HG03378 (cell line): Measurements from ENCODE around the gene BSND.

Experiments
- ATAC-seq: cut with Tn5 transposase; IDR thresholded peaks from one replicate; pipeline ENCODE4 v1.9.1; 2021; ENCODE audit warnings: mild to moderate bottlenecking, moderate library complexity; ENCODE audit not compliant: unreplicated experiment

Gene BSND

DNA sequence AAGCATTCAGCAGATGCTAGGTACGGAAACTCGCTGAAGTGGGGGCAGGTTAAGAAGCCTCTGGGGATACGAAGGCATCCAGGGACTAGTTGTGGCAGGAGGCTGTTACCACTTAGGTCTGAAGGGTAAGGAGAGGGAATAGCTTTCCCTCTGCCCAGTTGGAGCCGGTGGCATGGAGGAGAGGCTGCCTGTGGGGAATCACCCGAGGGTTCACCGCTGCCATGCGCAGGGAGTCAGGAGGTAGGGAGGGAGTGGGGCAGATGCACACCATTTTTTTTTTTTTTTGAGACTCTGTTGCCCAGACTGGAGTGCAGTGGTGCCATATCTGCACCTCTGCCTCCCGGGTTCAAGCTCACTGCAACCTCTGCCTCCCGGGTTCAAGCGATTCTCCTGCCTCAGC, 46.7 kb downstream of the BSND start:
- no peak for ATAC-seq

DNA sequence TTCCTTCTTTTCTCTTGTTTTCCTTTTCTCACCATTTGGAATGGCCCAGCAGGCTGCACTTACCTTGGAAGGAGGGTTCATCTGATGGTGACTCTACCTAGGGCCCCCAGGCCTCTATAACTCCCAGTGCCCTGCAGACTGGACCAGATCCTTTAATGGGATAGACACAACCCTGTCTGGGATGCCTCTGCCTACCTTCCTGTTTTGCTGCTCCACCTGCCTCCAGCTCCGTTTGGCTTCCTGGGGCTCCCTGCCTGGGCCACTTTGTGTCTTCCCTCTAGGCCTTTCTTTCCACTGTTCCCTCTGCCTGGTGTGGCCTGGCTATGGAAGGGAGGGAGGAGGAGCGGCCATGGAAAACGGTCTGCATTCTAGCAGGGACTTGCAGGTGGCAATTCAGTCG, 48.1 kb downstream of the BSND start:
- ATAC-seq = no peak

DNA sequence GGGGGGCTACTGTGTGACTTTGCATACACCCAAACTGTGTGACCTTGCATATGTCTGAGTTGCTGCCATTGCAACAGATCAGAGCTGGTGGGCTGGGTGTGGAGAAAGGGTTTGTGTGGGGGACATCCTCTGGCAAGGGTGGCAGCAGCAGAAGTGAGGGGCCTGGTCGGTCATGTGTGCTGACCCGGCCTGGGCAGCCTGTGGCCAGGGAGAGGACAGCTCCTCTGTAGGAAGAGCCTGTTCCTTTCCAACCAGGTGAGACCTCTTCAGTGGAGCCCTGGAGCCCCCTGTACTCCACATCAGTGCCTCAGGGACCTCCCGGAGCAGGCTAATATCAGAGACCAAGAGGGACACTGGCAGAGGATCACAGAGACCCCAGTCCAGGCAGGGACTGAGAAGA, 48.9 kb downstream of the BSND start:
- ATAC-seq = no peak

DNA sequence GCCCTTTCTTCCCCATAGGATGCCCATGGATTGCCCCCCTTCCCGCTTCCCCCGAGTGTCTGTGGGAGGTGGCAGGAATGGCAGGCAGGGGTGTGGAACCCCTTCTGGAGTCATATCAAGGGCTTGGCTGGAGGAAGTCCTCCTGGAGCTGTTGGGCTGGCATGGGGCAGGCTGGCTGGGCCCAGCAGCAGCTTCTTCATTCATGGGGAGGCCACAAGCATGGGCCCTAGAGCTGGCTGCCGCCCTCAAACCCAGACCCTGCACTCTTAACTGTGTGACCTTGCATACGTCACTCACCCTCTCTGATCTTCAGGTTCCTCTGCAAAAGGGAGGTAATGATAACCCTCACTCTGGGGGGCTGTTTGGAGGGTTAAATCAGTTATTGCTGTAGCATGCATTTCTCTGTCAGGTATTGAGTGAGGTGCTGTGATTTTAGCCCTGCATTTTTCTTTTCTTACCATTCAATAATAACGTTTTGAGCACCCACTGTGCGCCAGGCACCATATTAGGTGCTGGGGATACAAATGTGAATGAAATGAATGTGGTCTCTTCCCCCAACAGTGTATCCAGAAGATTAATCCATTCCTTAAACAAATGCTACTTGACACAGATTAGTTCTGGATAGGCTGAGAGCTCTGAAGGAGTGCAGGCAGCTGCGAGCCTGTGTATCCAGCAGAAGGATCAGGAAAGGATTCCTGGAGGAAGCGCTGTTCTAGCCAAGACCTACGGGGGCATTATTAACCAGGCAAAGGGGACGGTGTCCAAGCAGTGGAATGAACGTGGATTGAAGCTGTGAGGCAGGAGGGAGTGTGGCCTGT, 49.9 kb downstream of the BSND start:
- ATAC-seq = no peak

DNA sequence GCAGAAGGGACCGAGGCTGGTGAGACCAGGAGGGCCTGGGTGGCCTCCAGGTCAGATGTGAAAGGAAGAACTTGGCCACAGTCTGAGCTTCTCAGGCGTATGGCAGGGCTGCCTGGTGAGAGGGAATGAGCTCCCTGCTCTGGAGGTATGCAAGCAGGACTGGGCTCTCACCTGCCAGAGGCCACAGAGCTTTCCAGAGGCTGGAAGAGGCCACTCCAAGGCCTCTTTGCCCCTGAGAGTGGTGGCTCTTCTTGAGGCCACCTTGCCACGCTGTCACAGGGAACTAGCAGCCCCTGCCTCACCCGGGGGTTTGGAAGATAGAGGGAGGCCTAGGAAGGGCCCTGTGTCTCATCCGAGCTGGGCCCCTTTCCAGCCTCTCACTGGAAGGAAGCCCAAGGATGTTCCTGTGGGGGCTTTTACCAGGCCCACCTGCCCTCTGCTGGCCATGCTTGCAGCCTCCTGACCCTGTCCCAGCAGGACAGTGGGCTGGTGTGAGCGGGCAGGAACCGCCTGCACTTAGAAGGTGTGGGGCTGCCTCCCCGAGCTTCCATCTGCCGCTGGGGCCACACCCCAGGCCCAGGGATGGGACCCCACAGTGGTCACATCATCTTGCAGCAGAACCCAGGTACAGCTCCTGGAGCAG, 50.7 kb downstream of the BSND start:
- ATAC-seq = no peak

DNA sequence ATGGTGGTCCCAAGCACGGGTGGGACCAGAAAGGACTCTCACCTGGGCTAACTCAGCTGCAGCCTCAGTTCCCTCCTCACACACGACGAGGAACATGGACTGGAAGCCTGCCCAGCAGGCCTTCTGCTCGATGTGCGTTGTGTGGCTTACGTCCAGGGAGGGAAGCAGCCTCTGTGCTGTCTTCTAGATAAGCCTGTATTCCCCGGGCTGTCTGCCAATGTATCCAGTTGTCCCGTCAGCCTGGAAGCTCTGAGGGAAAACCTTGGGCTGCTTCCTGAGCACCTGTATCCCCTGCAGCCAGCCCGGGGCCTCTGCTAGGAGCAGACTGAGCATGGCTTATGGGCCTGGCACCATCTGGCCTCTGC, 51.2 kb downstream of the BSND start:
- ATAC-seq = no peak

DNA sequence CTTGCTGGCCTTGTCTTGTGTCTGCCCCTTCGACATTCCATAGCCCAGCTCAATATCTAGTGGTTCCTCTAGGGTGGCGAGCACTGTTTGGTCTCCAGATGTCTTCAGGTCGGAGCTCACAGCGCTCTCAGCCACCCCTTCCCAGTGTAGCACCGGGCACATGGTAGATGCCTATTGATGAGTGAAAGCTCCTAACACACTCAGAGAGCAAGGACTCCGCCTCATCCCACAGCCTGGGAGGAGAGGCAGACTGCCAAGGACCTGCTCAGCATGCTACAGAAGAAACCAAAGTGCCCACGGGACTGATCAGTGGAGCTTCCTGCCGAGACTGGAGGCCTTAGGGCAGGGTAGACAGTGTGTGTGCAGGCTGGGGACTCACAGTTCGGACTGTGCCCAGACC, 51.5 kb downstream of the BSND start:
- no peak for ATAC-seq

DNA sequence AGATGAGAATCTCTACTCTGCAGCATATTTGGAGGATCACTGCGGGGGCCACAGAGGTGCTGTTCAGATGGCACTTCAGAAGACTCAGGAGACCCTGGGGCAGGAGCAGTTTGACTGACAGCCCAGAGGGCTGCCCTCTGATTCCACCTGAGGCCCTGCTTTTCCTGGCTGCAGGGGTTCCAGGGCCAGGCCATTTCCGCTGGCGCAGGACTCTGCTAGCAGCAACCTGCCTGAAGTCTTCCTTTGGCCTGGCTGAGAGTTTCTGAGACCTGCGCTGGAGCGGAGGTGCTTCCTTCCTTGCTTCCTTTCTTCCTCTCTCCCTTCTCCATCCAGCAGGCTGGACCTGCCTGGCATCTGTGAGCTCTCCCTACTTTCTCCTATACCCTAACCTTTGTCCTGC, 52.4 kb downstream of the BSND start:
- no peak for ATAC-seq

DNA sequence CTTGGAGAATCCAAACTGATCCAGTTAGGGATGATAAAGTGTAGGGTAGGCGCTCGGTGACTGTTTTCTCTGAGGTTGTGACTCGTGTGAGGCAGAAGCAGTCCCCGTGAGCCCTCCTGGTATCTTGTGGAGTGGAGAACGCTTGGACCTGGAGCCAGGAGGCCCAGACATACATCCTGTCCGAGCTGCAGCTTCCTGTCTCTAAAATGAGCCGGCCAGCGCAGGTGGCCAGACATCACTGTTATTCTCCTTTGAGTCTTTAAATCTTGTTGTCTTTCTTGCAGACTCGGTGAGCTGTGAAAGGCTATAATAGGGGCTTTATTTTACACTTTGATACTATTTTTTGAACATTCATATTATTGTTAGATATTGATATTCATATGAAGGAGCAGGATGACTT, 52.9 kb downstream of the BSND start:
- no peak for ATAC-seq

DNA sequence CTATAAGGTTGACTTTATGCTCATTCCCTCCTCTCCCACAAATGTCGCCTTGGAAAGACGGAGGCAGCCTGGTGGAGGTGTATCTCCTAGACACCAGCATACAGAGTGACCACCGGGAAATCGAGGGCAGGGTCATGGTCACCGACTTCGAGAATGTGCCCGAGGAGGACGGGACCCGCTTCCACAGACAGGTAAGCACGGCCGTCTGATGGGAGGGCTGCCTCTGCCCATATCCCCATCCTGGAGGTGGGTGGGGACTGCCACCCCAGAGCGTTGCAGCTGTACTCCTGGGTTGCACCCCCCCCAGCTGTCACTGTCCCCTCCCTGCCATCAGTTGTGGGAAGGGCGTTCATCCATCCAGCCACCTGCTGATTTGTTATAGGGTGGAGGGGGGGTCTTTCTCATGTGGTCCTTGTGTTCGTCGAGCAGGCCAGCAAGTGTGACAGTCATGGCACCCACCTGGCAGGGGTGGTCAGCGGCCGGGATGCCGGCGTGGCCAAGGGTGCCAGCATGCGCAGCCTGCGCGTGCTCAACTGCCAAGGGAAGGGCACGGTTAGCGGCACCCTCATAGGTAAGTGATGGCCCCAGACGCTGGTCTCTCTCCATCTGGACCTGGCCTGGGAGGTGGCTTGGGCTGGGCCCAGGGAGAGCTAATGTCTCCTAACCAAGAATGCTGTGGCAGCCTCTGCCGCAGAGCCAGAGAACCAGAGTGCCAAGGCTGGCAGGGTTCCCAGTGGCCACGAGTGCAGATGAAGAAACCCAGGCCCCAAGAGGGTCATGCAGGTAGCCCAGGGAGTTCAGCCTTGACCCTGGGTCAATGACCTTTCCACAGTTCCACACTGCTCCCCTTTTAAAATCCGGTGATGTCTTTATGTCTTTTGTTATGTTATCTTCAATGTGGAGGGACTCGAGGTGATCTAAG, 53.7 kb downstream of the BSND start:
- no peak for ATAC-seq

DNA sequence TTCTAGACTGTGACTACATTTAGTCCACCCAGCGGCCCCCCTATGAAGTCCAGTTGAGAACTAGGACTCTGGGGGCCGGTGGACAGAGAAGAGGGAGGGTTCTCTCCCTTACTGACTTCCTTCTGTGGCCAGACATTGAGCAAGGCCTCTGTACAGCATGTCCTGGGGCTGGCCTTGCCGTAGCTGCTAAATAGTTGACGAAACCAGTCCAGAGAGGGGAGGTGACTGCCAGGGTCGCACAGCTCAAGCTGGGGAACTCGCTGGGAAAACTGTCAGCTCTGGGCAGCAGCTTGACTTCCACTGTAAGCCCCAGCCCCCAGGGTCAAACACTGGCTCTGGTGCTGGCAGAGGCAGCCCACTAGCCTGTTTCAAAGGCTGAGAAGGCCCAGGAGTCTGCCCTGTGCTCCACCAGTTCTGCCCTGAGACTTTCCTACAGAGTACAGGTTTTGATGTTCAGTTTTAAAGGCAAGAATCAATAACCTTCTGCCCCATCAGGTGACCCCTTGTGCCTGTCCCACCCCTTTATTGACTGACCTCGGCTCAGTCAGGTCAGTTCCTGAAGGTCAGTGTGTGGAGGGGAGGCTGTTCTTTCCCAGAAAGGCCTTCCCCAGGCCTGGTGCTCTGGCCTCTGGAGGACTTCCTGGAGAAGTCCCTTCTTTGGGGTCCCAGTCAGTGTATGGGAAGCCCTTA, 54.7 kb downstream of the BSND start:
- ATAC-seq = no peak

DNA sequence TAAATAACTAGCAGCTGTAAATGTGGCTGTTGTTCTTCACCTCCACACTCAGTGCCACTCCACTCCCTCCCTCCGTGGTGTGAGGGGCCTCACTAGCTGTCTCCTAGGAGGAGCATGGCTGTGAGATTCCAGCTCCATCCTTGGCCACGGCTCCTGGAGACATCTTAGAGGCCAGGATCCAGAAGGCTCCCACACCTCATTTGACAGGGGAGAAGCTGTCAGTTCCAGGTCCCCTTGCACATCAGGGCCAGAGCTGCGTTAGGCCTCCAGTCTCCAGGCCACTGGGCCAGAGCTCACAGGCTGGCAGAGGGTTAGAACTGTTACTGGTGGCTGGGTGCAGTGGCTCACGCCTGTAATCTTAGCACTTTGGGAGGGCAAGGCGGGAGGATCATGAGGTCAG, 55.7 kb downstream of the BSND start:
- ATAC-seq = no peak

DNA sequence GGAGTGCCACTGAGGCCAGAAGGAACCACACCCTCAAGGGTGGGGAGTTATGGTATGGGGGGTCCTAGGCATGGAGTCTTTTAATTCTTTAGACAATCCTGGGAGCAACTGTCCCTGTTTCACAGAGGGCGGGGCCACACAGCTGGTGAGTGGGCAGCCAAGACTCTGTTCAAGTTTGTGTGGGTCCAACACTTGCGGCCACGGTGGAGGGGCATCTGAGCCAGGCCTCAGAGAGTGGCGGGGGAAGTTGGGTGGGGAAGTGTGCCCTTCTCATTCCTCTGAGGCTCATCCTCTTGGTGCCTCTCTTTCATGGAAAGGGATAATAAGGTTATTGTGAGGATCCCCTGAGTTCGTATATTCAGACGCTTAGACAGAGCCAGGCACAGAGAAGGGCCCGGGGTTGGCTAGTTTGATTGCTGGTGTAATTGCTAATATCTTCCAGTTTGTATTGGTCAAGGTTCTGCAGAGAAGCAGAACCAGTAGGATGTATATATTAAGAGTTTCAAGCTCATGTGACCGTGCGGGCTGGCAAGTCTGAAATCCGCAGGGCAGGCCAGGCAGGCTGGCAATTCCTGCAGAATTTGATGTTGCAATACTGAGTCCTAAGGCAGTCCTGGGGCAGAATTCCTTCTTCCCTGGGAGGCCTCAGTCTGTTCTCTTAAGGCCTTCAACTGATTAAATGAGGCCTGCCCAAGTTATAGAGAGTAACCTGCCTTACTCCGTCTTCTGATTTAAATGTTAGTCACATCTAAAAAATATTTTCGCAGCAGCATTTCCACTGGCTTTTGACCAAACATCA, 56.5 kb downstream of the BSND start:
- ATAC-seq = no peak

DNA sequence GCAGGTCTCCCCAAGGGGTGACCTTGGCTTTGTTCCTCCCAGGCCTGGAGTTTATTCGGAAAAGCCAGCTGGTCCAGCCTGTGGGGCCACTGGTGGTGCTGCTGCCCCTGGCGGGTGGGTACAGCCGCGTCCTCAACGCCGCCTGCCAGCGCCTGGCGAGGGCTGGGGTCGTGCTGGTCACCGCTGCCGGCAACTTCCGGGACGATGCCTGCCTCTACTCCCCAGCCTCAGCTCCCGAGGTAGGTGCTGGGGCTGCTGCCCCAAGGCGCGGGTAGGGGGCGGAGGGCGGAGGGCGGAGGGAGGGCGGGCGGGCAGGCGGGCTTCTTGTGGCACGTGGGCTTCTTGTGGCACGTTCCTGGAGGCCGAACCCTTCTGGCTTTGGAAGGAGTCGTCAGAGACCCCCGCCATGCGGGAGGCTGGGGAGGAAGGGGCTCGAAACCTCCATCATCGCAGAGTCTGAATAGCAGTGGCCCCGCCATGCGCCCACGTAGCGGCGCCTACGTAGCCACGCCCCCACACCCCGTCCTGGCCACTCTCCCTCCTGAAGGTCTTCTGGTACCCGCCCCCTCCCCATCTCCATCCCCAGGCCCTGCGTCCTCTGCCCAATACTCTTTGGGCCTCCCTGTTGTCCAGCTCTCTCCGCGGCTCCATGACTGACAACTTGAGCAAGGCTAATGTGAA, 57.4 kb downstream of the BSND start:
- ATAC-seq = no peak

DNA sequence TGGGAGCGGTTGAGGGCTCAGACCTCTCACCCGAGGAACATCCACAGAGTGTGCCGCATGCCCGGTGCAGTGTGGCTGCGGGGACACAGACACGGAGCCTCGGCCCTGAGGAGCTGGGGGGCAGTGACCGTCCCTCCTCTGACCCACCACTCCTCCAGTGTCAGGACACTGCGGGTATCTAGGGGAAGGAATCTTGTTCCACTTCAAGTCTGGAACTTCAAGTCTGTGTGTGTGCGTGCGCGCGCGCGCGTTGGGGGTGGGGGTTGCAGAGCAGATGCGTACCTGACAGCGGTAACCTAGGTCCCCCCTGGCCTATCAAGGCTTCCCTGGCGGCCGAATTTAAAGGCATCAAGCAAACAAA, 57.9 kb downstream of the BSND start:
- no peak for ATAC-seq

DNA sequence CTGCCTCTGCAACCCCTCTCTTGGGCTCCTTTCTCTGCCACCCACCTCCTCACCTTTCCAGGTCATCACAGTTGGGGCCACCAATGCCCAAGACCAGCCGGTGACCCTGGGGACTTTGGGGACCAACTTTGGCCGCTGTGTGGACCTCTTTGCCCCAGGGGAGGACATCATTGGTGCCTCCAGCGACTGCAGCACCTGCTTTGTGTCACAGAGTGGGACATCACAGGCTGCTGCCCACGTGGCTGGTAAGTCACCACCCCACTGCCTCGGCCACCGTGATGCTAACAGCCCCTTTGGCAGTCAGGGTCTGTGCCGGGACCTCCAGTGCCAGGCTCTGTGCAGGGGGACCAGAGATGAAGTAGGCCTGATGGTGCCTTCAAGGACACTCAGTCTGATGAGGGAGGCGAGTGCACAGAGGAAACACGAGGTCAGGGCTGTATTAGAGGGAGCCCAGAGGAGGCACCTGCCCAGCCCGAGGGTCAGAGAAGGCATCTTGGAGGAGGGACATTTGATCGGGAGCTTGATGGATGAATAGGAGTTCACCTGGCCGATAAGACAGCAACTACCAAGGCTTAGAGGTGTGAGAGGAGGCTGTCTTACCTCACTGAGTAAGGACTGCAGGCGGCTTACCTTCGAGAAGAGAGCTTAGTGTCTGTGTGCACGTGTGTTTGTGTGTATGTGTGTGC, 58.7 kb downstream of the BSND start:
- no peak for ATAC-seq

DNA sequence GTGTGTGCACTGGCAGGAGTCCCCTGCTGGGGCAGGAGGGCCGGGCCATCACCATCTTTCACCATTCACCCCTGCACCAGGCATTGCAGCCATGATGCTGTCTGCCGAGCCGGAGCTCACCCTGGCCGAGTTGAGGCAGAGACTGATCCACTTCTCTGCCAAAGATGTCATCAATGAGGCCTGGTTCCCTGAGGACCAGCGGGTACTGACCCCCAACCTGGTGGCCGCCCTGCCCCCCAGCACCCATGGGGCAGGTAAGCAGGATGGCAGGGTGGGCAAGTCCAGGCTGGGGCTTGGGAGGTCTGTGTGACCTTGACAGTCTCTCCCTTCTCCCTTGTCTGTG, 59.2 kb downstream of the BSND start:
- no peak for ATAC-seq

DNA sequence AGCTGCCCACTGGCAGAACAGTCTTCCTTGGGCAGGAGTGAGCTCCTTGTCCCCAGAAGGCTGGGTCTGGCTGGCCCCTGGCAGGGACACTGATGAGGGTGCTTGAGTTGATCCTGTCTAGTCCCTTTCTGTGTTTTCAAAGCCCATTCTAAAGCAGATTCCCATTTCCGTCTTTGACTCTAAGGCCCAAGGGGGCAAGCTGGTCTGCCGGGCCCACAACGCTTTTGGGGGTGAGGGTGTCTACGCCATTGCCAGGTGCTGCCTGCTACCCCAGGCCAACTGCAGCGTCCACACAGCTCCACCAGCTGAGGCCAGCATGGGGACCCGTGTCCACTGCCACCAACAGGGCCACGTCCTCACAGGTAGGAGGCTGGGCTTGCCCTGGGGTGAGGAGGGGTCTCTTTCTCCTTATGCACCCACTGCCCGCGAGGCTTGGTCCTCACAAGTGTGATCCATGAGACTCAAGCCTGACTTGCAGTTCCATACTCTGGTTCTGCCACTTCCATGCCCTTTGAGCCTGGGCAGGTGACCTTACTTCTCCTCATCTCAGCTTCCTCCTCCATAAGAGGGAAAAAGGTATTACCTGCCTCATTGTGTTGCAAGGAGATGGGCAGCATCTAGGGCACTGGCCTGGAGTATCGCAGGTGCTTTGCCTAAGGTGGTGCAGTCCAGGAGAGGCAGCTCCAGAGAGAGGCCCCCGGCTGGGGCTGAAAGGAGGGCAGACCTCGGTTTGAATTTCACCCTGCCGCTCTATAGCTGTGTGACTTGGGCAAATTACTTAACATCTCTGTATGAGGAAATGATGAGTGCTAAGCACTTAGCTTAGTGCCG, 60.8 kb downstream of the BSND start:
- no peak for ATAC-seq
